Nephron progenitor cell (in vitro differentiated cells): ENCODE data around the gene TMEM131L.
A peak's percentile ranks its signal among the peaks of the same experiment; 100 is the strongest.

Experiments used
- DNase-seq: peaks from one replicate; pipeline ENCODE4 v3.0.0; 2021
- H3K27ac Mint-ChIP-seq: 2 replicates; pipeline ENCODE4 v1.8.0; 2021; ENCODE audit warnings: mild to moderate bottlenecking, moderate library complexity, mixed read lengths
- H3K27me3 Mint-ChIP-seq: 2 replicates; pipeline ENCODE4 v1.8.0; 2021; ENCODE audit warnings: mild to moderate bottlenecking, low read depth, mixed read lengths; ENCODE audit not compliant: poor library complexity
- H3K36me3 Mint-ChIP-seq: 2 replicates; pipeline ENCODE4 v1.8.0; 2021; ENCODE audit warnings: low read depth, mixed read lengths
- H3K4me1 Mint-ChIP-seq: 2 replicates; pipeline ENCODE4 v1.8.0; 2021; ENCODE audit warnings: mixed read lengths
- H3K4me3 Mint-ChIP-seq: 2 replicates; pipeline ENCODE4 v1.8.0; 2021; ENCODE audit warnings: mild to moderate bottlenecking, moderate library complexity, mixed read lengths
- H3K9me3 Mint-ChIP-seq: 2 replicates; pipeline ENCODE4 v1.8.0; 2021; ENCODE audit warnings: mild to moderate bottlenecking, moderate library complexity, mixed read lengths
- CTCF ChIP-seq: fragments of 200-600 bp; sonication (generic); IDR thresholded peaks from 2 replicates; pipeline ENCODE4 v1.5.0; 2021; ENCODE audit warnings: antibody characterized with exemption

Gene TMEM131L

GRCh38 chr4:153486281-153487151, 20.4 kb downstream of the TMEM131L start:
- DNase-seq = no peak
- peaks cover 4% of the 10 kb centered on the region for H3K36me3 Mint-ChIP-seq
- H3K9me3 Mint-ChIP-seq = no peaks in the 10 kb centered on the region
- H3K27ac Mint-ChIP-seq = peak overlapping the region; percentile 47
- peaks cover 53% of the 10 kb centered on the region for H3K4me1 Mint-ChIP-seq
- no peak overlapping the region for H3K4me3 Mint-ChIP-seq
- no peaks in the 10 kb centered on the region for H3K27me3 Mint-ChIP-seq
- no peak for TF ChIP-seq CTCF

- no peaks in the 10 kb centered on the region for H3K27me3 Mint-ChIP-seq
- peaks cover 53% of the 10 kb centered on the region for H3K4me1 Mint-ChIP-seq
- no peak for TF ChIP-seq CTCF
- H3K27ac Mint-ChIP-seq = peak overlapping the region; percentile 74
- H3K36me3 Mint-ChIP-seq = peaks cover 5% of the 10 kb centered on the region
- peak; percentile 25 for DNase-seq
- H3K9me3 Mint-ChIP-seq = no peaks in the 10 kb centered on the region
- H3K4me3 Mint-ChIP-seq = peak overlapping the region; percentile 0
Observed at GRCh38 chr4:153488006-153488891, 22.1 kb downstream of the TMEM131L start.

- H3K4me1 Mint-ChIP-seq = peaks cover 54% of the 10 kb centered on the region
- H3K4me3 Mint-ChIP-seq = no peak overlapping the region
- DNase-seq = no peak
- H3K27ac Mint-ChIP-seq = peak overlapping the region; percentile 95
- no peaks in the 10 kb centered on the region for H3K27me3 Mint-ChIP-seq
- no peaks in the 10 kb centered on the region for H3K9me3 Mint-ChIP-seq
- peaks cover 16% of the 10 kb centered on the region for H3K36me3 Mint-ChIP-seq
- TF ChIP-seq CTCF = no peak
Observed at GRCh38 chr4:153489856-153490558, 23.8 kb downstream of the TMEM131L start.

- DNase-seq = no peak
- no peaks in the 10 kb centered on the region for H3K9me3 Mint-ChIP-seq
- peaks cover 57% of the 10 kb centered on the region for H3K4me1 Mint-ChIP-seq
- no peak for TF ChIP-seq CTCF
- H3K4me3 Mint-ChIP-seq = no peak overlapping the region
- H3K36me3 Mint-ChIP-seq = peaks cover 16% of the 10 kb centered on the region
- no peaks in the 10 kb centered on the region for H3K27me3 Mint-ChIP-seq
- H3K27ac Mint-ChIP-seq = no peak overlapping the region
Observed at GRCh38 chr4:153490985-153491483, 24.9 kb downstream of the TMEM131L start.

- no peaks in the 10 kb centered on the region for H3K9me3 Mint-ChIP-seq
- no peaks in the 10 kb centered on the region for H3K27me3 Mint-ChIP-seq
- H3K4me3 Mint-ChIP-seq = no peak overlapping the region
- peaks cover 18% of the 10 kb centered on the region for H3K36me3 Mint-ChIP-seq
- no peak for TF ChIP-seq CTCF
- no peak for DNase-seq
- H3K27ac Mint-ChIP-seq = peak overlapping the region; percentile 26
- H3K4me1 Mint-ChIP-seq = peaks cover 51% of the 10 kb centered on the region
Observed at GRCh38 chr4:153494562-153494961, 28.4 kb downstream of the TMEM131L start.
